ENCODE results near the gene FGF14. TPM values are rescaled to one million over a fixed set of nuclear protein-coding genes. Genes with fewer than 3 reads are reported as not detected.

FGF14 gene
- total RNA-seq, 2 experiments from 2014 or later, result not detected

- no peaks in the 10 kb centered on the region for H3K4me1 Mint-ChIP-seq
- H3K27me3 Mint-ChIP-seq, result peaks cover 15% of the 10 kb centered on the region
- H3K4me3 Mint-ChIP-seq, result no peak overlapping the region
- DNase-seq, result no peak
- H3K27ac Mint-ChIP-seq, result no peak overlapping the region
- H3K36me3 Mint-ChIP-seq, result no peaks in the 10 kb centered on the region
- no peaks in the 10 kb centered on the region for H3K9me3 Mint-ChIP-seq
Observed at GRCh38 chr13:102227741-102228140, 174.1 kb downstream of the FGF14 start.

- Mint-ChIP-seq H3K4me3 (no peak overlapping the region), H3K36me3 (no peaks in the 10 kb centered on the region), H3K27ac (no peak overlapping the region), H3K27me3 (peaks cover 15% of the 10 kb centered on the region), H3K4me1 (no peaks in the 10 kb centered on the region), H3K9me3 (no peaks in the 10 kb centered on the region)
- DNase-seq, result no peak
Observed at GRCh38 chr13:102226591-102226990, 175.3 kb downstream of the FGF14 start.

GRCh38 chr13:102225892-102226291 is 176.0 kb downstream of the FGF14 start:
- no peak overlapping the region for H3K27ac Mint-ChIP-seq
- DNase-seq, result no peak
- peaks cover 12% of the 10 kb centered on the region for H3K27me3 Mint-ChIP-seq
- no peaks in the 10 kb centered on the region for H3K9me3 Mint-ChIP-seq
- no peaks in the 10 kb centered on the region for H3K4me1 Mint-ChIP-seq
- no peaks in the 10 kb centered on the region for H3K36me3 Mint-ChIP-seq
- no peak overlapping the region for H3K4me3 Mint-ChIP-seq

GRCh38 chr13:102220681-102221228 is 181.1 kb downstream of the FGF14 start:
- no peak for DNase-seq
- Mint-ChIP-seq H3K27ac (no peak overlapping the region), H3K9me3 (no peaks in the 10 kb centered on the region), H3K4me1 (no peaks in the 10 kb centered on the region), H3K27me3 (peaks cover 6% of the 10 kb centered on the region), H3K4me3 (no peak overlapping the region), H3K36me3 (no peaks in the 10 kb centered on the region)

DNA sequence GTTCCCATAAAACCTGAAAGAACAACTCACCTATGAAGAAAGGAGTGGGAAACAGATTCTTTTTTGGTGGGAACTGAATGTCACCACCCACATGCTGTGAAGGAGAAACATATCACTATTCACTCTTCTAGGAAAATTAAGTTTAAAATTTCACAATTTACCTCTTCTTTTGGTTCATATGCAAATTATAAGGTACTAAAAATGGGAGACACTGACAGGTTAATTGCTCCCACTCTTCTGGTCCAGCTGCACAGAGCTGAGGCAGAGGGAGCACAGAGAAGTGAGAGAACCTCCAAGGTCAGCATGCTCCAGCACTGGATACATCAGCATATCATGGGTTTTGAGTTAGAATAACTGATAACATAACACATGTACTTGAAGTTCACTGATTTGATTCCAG is 186.9 kb downstream of the FGF14 start:
- Mint-ChIP-seq H3K9me3 (no peaks in the 10 kb centered on the region), H3K27me3 (peaks cover 6% of the 10 kb centered on the region), H3K27ac (no peak overlapping the region), H3K4me1 (no peaks in the 10 kb centered on the region), H3K4me3 (no peak overlapping the region), H3K36me3 (no peaks in the 10 kb centered on the region)
- DNase-seq, result no peak

DNA sequence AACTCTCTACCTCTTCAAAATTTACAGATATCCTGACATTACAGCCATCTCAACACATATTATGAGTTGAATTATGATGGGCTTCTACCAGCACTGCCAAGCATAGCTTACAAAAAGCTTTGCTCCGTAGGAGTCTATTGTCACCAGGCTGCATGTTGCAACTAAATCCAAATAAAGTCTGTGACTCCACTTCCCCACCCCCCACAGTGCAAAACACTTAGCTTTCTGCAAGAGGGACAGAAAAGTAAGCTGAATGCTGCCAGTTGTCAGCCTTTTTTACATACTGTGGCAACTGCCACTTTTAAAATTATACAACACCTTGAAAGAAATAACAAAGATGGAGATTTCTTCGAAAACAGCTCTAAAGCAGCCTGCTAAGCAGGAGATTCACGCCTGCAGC is 189.1 kb downstream of the FGF14 start:
- H3K4me3 Mint-ChIP-seq, result no peak overlapping the region
- no peaks in the 10 kb centered on the region for H3K36me3 Mint-ChIP-seq
- no peak for DNase-seq
- no peaks in the 10 kb centered on the region for H3K9me3 Mint-ChIP-seq
- peaks cover 6% of the 10 kb centered on the region for H3K27me3 Mint-ChIP-seq
- H3K4me1 Mint-ChIP-seq, result no peaks in the 10 kb centered on the region
- H3K27ac Mint-ChIP-seq, result no peak overlapping the region

DNA sequence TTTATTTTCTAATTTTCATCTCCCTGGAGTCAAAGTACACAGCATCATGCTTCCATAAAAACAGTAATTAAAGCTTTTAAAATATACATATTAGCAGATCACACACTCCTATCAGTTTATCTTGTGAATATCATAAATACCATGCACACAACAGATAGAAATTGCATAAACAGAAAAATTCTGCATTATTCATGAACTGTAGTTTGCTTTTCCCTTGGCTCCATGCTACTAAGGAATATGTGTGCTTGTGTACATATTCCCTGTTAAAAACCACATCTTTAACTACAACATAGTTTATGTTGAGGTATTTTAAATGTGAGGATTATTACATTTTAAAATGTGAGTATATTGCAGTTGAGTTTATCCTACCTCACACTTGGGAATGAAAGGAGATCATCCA is 193.5 kb downstream of the FGF14 start:
- Mint-ChIP-seq H3K36me3 (no peaks in the 10 kb centered on the region), H3K27ac (no peak overlapping the region), H3K4me3 (no peak overlapping the region)

DNA sequence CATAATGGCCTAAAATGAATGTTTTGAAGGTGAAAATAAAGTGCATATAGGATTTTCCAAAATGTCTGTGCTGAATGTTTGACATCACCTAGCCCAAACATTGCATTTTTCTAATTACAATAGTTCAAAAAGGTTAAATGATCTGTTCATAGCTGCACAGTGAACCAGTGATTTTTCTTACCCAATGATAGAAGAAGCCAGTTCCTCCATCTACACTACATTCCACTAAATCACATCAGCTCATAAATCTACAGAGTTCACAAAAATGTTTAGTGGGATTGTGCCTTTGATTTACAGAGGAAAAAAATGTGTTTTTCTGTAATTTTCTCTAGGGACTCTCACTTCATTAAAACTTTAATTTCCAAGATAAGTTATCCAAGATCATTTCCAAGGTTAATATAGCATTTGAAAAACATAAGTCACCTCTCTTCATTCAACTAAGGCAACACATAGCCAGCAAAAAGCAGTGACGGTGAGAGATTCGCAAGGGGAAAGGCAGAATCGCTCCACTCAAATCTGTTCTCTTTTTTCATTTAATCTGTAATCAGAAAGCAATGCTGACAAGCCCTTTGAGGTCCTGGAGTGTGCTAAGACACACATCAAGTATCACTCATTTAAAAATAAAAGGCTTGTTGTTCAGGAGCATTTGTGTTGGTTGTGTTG is 194.0 kb downstream of the FGF14 start:
- Mint-ChIP-seq H3K9me3 (no peaks in the 10 kb centered on the region), H3K27me3 (no peaks in the 10 kb centered on the region), H3K4me3 (no peak overlapping the region), H3K27ac (no peak overlapping the region), H3K4me1 (no peaks in the 10 kb centered on the region), H3K36me3 (no peaks in the 10 kb centered on the region)
- no peak for DNase-seq

More for the DNA sequence above, 193.5 kb downstream of the FGF14 start:
- H3K9me3 Mint-ChIP-seq, result no peaks in the 10 kb centered on the region
- no peak for DNase-seq
- no peaks in the 10 kb centered on the region for H3K27me3 Mint-ChIP-seq
- no peaks in the 10 kb centered on the region for H3K4me1 Mint-ChIP-seq

- no peaks in the 10 kb centered on the region for H3K9me3 Mint-ChIP-seq
- H3K36me3 Mint-ChIP-seq, result no peaks in the 10 kb centered on the region
- H3K27ac Mint-ChIP-seq, result no peak overlapping the region
- H3K4me1 Mint-ChIP-seq, result no peaks in the 10 kb centered on the region
- DNase-seq, result no peak
- H3K4me3 Mint-ChIP-seq, result no peak overlapping the region
- no peaks in the 10 kb centered on the region for H3K27me3 Mint-ChIP-seq
Observed at GRCh38 chr13:102203718-102204117, 198.1 kb downstream of the FGF14 start.

DNA sequence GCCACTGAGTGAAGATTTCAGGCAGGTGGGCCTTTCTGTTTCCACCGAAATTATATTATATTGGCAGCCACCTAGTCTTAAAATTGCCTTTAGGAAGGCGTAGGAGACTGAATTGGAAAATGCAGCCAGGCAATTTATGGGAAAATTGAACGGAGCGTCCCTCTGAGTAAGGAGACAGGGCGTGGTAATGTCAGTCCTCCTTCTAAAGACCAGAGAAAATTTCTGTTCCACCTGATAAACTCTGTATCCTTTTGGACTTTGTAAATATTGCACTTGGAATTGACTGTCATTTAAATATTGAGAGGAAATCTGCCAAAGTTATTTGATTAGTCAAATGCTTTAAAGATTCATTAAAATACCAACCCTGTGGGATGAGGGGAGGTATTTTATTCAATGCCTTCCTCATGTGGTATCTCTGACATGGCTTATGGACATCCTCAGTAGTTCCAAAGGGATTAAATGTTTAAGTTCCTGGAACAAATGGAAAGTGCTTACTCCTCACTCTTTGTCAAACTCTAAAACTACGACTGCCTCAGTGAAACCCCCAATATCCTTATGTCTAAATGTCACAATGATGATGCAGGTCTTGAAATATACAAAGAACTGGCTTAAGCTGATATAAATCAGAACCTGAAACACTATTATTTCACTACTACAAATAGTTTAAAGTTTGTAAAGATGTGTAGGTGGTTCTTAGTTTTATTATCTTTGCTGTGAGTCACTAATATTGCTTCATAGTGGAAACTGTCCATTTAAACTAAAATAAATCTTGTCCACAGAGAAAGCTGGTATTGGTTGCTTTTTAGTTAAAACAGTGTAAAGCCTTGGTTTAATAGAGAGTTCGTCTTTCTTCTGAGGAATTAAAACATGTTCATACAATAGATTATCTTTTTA is 203.2 kb downstream of the FGF14 start:
- Mint-ChIP-seq H3K36me3 (no peaks in the 10 kb centered on the region), H3K27ac (no peak overlapping the region), H3K4me1 (no peaks in the 10 kb centered on the region), H3K9me3 (no peaks in the 10 kb centered on the region), H3K4me3 (no peak overlapping the region), H3K27me3 (no peaks in the 10 kb centered on the region)
- no peak for DNase-seq

GRCh38 chr13:102197193-102197592 is 204.7 kb downstream of the FGF14 start:
- Mint-ChIP-seq H3K27me3 (no peaks in the 10 kb centered on the region), H3K4me1 (no peaks in the 10 kb centered on the region), H3K36me3 (no peaks in the 10 kb centered on the region), H3K27ac (no peak overlapping the region), H3K4me3 (no peak overlapping the region), H3K9me3 (no peaks in the 10 kb centered on the region)
- no peak for DNase-seq

- H3K9me3 Mint-ChIP-seq, result no peaks in the 10 kb centered on the region
- H3K36me3 Mint-ChIP-seq, result no peaks in the 10 kb centered on the region
- no peaks in the 10 kb centered on the region for H3K4me1 Mint-ChIP-seq
- no peak for DNase-seq
- H3K27ac Mint-ChIP-seq, result no peak overlapping the region
- H3K4me3 Mint-ChIP-seq, result no peak overlapping the region
- no peaks in the 10 kb centered on the region for H3K27me3 Mint-ChIP-seq
Observed at GRCh38 chr13:102195566-102196462, 206.0 kb downstream of the FGF14 start.

- Mint-ChIP-seq H3K27ac (no peak overlapping the region), H3K27me3 (no peaks in the 10 kb centered on the region), H3K4me3 (no peak overlapping the region), H3K36me3 (no peaks in the 10 kb centered on the region), H3K4me1 (no peaks in the 10 kb centered on the region), H3K9me3 (peaks cover 2% of the 10 kb centered on the region)
- DNase-seq, result no peak
Observed at GRCh38 chr13:102192858-102193257, 209.0 kb downstream of the FGF14 start.

DNA sequence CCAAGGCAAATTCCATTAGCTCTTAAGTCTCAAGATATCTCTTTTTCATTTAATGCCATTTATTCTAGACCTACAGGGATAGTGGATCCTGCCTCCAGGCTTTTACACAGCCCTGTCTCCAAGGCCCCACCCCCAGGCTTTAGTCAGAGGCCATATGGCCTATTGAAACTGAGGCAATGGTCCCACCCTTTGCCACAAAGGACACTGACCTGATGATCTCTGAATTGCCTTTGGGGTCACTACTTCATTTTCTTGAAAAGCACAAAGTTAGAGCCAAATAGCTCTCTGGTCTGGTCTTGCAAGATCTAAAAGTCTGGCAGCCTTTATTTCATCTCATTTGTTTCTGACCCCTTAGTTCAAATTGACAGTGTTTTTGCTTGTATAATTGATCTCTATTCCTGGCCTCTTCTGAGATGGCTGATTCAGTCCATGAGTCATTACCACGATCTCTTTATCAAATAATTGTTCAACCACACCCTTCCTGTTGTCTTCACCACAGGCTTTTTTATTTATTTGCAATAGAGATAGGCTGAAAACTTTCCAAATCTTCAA is 209.8 kb downstream of the FGF14 start:
- DNase-seq, result no peak
- H3K4me3 Mint-ChIP-seq, result no peak overlapping the region
- no peaks in the 10 kb centered on the region for H3K36me3 Mint-ChIP-seq
- H3K27me3 Mint-ChIP-seq, result no peaks in the 10 kb centered on the region
- no peaks in the 10 kb centered on the region for H3K4me1 Mint-ChIP-seq
- H3K27ac Mint-ChIP-seq, result no peak overlapping the region
- H3K9me3 Mint-ChIP-seq, result peaks cover 2% of the 10 kb centered on the region
